Smooth muscle cell of trachea (primary cell): ENCODE measurements around the gene CACNB2. TPM values are rescaled to one million over a fixed set of nuclear protein-coding genes. Genes with fewer than 3 reads are reported as not detected.

Experiments
- total RNA-seq: library from RNA; depleted of rRNA; stranded (reverse); fragments of >200 nt; gene quantifications from 2 replicates; pipeline ENCODE4 v1.2.1, GENCODE V29; 2014

CACNB2 gene
- total RNA-seq: 1.2 and 1.6 TPM in 2 replicates

GRCh38 chr10:18140149-18140956 is at the start of gene CACNB2:
Gene CACNB2 (plus strand): TSS chr10:18140424.

Other genes with a start within 250 kb of the CACNB2 start
- gene SLC39A12, start 188.5 kb upstream of the CACNB2 start, total RNA-seq: not detected in 2 replicates